Brain microvascular endothelial cell (primary cell): ENCODE measurements around the gene NCOA6.
"Not testable (repeated sequence)": the region's sequence is repeated elsewhere in the genome, so short reads cannot be mapped to it uniquely, and the experiment has no call there.

ENCODE experiments used
- DNase-seq: peaks from one replicate; pipeline ENCODE4 v3.0.0-alpha.2; 2020
- H3K27ac ChIP-seq: fragments of 250-450 bp; sonication (Bioruptor Pico); 2 replicates; pipeline ENCODE4 v1.5.1; 2020; ENCODE audit warnings: mild to moderate bottlenecking, moderate library complexity
- H3K27me3 ChIP-seq: fragments of 250-450 bp; sonication (Bioruptor Pico); replicated peaks from 2 replicates; pipeline ENCODE4 v1.5.1; 2020; ENCODE audit warnings: mild to moderate bottlenecking
- H3K36me3 ChIP-seq: fragments of 250-450 bp; sonication (Bioruptor Pico); replicated peaks from 2 replicates; pipeline ENCODE4 v1.5.1; 2020; ENCODE audit warnings: mild to moderate bottlenecking
- H3K4me3 ChIP-seq: 2 replicates; pipeline ENCODE4 v1.5.1; 2011; ENCODE audit warnings: low read depth, mild to moderate bottlenecking, control low read depth, low read length, moderate library complexity
- in situ Hi-C: cut with HindIII; loops from 2 replicates; pipeline ENCODE4 v1.10.0; 2017; ENCODE audit warnings: low sequenced_read_pairs, low pct_ligation_motif_present
- TF ChIP-seq, protein P1 (sequence below): IDR thresholded peaks from 2 replicates; pipeline ENCODE4 v1.5.1; 2011; ENCODE audit warnings: low read depth, mild to moderate bottlenecking, moderate library complexity, low read length, control low read depth, inconsistent platforms; ENCODE audit errors: missing control alignments

The NCOA6 gene

GRCh38 chr20:34794006-34794585 lies 31.4 kb downstream of the NCOA6 start:
- in situ Hi-C loops = no loop called here
- Histone ChIP-seq H3K27me3 (no peaks in the 10 kb centered on the region), H3K27ac (no peak overlapping the region), H3K4me3 (no peak overlapping the region), H3K36me3 (peaks cover 2% of the 10 kb centered on the region)
- DNase-seq = no peak
- TF ChIP-seq, protein P1, sequence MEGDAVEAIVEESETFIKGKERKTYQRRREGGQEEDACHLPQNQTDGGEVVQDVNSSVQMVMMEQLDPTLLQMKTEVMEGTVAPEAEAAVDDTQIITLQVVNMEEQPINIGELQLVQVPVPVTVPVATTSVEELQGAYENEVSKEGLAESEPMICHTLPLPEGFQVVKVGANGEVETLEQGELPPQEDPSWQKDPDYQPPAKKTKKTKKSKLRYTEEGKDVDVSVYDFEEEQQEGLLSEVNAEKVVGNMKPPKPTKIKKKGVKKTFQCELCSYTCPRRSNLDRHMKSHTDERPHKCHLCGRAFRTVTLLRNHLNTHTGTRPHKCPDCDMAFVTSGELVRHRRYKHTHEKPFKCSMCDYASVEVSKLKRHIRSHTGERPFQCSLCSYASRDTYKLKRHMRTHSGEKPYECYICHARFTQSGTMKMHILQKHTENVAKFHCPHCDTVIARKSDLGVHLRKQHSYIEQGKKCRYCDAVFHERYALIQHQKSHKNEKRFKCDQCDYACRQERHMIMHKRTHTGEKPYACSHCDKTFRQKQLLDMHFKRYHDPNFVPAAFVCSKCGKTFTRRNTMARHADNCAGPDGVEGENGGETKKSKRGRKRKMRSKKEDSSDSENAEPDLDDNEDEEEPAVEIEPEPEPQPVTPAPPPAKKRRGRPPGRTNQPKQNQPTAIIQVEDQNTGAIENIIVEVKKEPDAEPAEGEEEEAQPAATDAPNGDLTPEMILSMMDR = no peak

DNA sequence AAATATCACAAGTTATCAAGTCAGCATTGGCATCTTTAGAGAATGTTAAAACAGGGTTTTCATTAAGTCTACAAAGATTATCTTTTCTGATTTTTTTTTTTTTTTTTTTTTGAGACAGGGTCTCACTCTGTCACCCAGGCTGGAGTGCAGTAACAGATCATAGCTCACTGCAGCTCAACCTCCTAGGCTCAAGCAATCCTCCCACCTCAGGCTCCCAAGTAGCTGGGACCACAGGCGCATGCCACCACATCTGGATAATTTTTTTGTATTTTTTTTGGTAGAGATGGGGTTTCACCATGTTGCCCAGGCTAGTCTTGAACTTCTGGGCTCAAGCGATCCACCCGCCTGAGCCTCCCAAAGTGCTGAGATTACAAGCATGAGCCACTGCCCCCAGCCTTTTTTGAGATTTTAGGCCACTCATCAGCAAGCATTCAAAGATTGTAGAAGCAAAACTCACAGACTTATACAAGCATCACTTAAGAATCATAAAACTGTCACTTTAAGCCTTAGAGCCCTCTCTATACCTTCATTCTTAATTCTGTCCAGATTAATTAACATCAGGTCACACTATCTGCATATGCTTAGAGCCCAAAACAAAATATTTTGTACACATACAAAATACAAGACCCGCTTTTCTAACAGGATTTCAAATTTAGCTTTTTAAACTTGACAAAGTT lies 32.6 kb downstream of the NCOA6 start:
- TF ChIP-seq, protein P1 = no peak
- in situ Hi-C loops = no loop called here
- no peak overlapping the region for H3K27ac ChIP-seq
- no peak overlapping the region for H3K4me3 ChIP-seq
- H3K36me3 ChIP-seq = peaks cover 8% of the 10 kb centered on the region
- DNase-seq = no peak
- no peaks in the 10 kb centered on the region for H3K27me3 ChIP-seq

GRCh38 chr20:34791289-34792020 lies 34.0 kb downstream of the NCOA6 start:
- Histone ChIP-seq H3K36me3 (peaks cover 8% of the 10 kb centered on the region), H3K4me3 (no peak overlapping the region), H3K27me3 (no peaks in the 10 kb centered on the region), H3K27ac (no peak overlapping the region)
- TF ChIP-seq, protein P1 = no peak
- DNase-seq = no peak
- in situ Hi-C loops = no loop called here

DNA sequence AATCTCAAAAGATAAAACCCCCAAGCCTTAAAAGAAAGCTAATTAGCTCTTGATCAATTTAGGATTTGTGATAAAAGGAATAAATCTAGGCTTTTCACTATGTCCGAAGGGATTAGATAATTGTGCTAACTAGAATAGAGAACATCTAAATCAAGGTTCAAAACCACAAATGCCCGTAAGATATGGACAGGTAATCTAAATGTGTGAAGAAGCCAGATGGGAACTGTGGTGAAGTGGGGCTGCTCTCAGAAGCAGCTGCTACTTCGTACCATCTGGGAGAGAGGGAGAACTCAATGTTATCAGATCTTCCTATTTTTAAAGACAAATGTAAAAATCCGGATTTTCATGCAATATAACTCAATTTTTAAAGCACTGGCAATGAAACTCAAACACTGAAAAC lies 44.2 kb downstream of the NCOA6 start:
- TF ChIP-seq, protein P1 = no peak
- Histone ChIP-seq H3K4me3 (no peak overlapping the region), H3K36me3 (peaks cover 3% of the 10 kb centered on the region), H3K27ac (no peak overlapping the region), H3K27me3 (no peaks in the 10 kb centered on the region)
- in situ Hi-C loops = no loop called here
- no peak for DNase-seq

DNA sequence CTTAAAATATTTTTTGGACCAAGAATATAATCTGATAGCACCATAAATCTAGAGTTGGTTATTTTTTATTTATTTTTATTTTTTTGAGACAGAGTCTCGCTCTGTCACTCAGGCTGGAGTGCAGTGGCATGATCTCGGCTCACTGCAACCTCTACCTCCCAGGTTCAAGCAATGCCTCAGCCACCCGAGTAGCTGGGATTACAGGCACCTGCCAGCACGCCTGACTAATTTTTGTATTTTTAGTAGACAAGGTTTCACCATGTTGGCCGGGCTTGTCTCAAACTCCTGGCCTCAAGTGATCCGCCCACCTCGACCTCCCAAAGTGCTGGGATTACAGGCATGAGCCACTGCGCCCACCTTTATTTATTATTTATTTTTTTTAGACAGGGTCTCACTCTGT lies 45.2 kb downstream of the NCOA6 start:
- H3K27ac ChIP-seq, in situ Hi-C loops, DNase-seq, H3K4me3 ChIP-seq, H3K36me3 ChIP-seq, H3K27me3 ChIP-seq: not testable (repeated sequence)

DNA sequence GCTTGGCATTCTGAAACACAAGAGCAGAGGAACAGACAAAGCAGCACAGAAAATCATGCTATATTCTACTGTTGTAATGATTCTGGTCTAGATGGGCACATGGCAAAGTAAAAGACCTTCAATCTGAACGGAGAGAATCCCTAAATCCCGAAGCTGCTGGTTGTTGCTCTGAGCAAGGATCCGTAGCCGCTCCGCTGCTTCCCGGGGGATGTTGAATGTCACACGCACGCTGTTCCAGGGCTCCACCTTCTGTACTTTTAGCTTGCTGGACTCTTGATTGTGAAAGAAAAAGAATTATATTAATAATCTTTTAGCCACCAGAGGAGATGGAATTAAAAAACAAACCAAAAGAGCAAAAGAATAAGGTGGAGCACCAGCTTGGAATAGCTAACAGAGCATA lies 49.3 kb downstream of the NCOA6 start:
- H3K27me3 ChIP-seq = no peaks in the 10 kb centered on the region
- peaks cover 16% of the 10 kb centered on the region for H3K36me3 ChIP-seq
- DNase-seq = no peak
- TF ChIP-seq, protein P1 = no peak
- no peak overlapping the region for H3K27ac ChIP-seq
- in situ Hi-C loops = no loop called here
- no peak overlapping the region for H3K4me3 ChIP-seq
